ENCODE data around the gene CD68. TPM values are rescaled to one million over a fixed set of nuclear protein-coding genes. Genes with fewer than 3 reads are reported as not detected.
A peak's percentile ranks its signal among the peaks of the same experiment; 100 is the strongest.
"Not testable (repeated sequence)": the region's sequence is repeated elsewhere in the genome, so short reads cannot be mapped to it uniquely, and the experiment has no call there.

CD68 gene
- polyA plus RNA-seq, 1 experiment, result 93.2 TPM

DNA sequence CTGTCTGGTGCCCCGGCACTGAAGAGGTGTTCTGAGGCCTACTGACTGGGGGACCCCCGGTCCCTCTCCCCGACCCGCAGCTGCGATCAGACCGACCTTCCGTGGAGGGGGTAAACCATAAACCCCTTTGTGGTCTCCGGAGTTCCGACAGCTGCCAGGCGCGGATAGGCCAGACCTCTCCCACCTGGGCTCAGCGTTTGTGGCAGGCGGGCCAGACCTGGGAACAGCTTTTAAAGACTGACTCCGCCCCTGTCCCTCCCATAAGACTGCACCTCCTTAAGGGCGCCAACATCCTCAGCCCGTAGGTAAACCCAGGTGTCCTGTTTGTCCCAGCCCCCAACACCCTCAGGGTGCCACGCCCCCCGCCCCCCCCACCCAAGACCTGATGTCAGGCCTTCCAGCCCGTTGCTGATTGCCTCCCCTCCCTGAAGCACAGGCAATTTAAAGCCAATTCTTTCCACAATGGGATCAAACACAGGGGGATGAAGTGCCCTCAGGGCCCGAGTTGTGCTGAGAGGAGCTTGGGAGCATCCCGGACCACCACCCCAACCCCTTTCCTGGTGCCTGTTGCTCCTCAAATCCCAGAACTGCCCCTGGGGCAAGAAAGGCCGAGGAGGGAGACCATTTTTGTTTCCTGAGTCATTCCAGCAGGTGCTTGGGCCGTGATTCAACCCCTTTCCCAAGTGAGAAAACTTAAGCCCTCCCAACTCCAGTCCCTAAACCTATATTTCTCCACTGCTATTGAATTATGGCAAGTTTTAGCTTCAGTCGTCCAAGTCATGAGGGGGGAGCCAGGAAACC is 10.7 kb downstream of the CD68 start, which contains the start of gene SOX15:
Gene SOX15, minus strand, starts transcription at position 204 of the 801 bp plus-strand sequence. CDS start 418 bp downstream, outside the sequence.
- no peak for TF ChIP-seq CTCF (IDR thresholded peaks at IDR 0.05; ENCODE audit: insufficient read depth, low read depth, low read length)
- peaks cover 20% of the 10 kb centered on the region for H3K36me3 ChIP-seq (ENCODE audit: control insufficient read depth, insufficient read depth, low read length)
- H3K4me3 ChIP-seq (ENCODE audit: low read depth, low read length), result peak within 1 kb of the TSS; percentile 22; the same call in 1 of the 2 replicates
- DNase-seq (ENCODE audit: low read depth), result no peak
- POLR2A ChIA-PET, result interaction anchor here (1.1 kb wide), 1 partner anchor 17 kb away, joined by 5 read pairs; no protein-coding TSS in a partner anchor
- no peaks in the 10 kb centered on the region for H3K27me3 ChIP-seq (ENCODE audit: control insufficient read depth, insufficient read depth, low read length)
- CTCF ChIA-PET, result interaction anchor here (1.0 to 4.3 kb wide), 27 partner anchors 10 to 544 kb away, joined by 3 to 29 read pairs (median 7); partner anchors contain the start of genes CD68, FXR2, SENP3 and TNFSF13

GRCh38 chr17:7590743-7591142 is 11.3 kb downstream of the CD68 start:
- no peak overlapping the region for H3K4me3 ChIP-seq (ENCODE audit: low read depth, low read length)
- no peaks in the 10 kb centered on the region for H3K27me3 ChIP-seq (ENCODE audit: control insufficient read depth, insufficient read depth, low read length)
- ChIA-PET POLR2A (no interaction called here), CTCF (interaction anchor here (1.1 to 4.3 kb wide), 11 partner anchors 10 to 147 kb away, joined by 3 to 29 read pairs (median 11); partner anchors contain the start of genes CD68, TNFSF13, TP53 and WRAP53)
- no peak for TF ChIP-seq CTCF (IDR thresholded peaks at IDR 0.05; ENCODE audit: insufficient read depth, low read depth, low read length)
- peaks cover 24% of the 10 kb centered on the region for H3K36me3 ChIP-seq (ENCODE audit: control insufficient read depth, insufficient read depth, low read length)
- no peak for DNase-seq (ENCODE audit: low read depth)

DNA sequence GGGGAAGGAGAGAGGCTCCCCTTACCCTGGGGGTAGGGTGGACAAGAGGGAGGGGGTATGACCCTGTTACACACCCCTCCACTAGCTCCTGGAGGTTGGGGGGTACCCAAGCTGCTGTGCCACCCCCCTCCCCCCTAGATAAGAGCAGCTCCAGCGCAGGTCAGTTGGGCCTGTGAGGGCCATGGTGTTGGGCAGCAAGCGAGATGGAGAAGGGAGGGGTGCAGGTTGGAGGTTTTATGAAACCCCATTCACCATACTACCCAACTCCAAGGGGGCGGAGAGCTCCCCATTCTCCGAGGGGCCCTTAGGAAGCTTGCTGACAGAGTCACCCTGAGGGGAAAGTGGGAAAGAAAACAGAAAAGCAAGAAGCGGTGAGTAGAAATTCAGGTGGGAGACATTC is 12.2 kb downstream of the CD68 start:
- Histone ChIP-seq H3K4me3 (ENCODE audit: low read depth, low read length) (no peak overlapping the region), H3K27me3 (ENCODE audit: control insufficient read depth, insufficient read depth, low read length) (no peaks in the 10 kb centered on the region), H3K36me3 (ENCODE audit: control insufficient read depth, insufficient read depth, low read length) (peaks cover 21% of the 10 kb centered on the region)
- TF ChIP-seq CTCF (IDR thresholded peaks at IDR 0.05; ENCODE audit: insufficient read depth, low read depth, low read length), result no peak
- CTCF ChIA-PET, result interaction anchor here (0.5 to 1.4 kb wide), 4 partner anchors 13 to 83 kb away, joined by 3 to 4 read pairs (median 4); no protein-coding TSS in a partner anchor
- POLR2A ChIA-PET, result no interaction called here
- no peak for DNase-seq (ENCODE audit: low read depth)

GRCh38 chr17:7592422-7593021 is 13.1 kb downstream of the CD68 start:
- ChIA-PET POLR2A (interaction anchor here (0.6 kb wide), 1 partner anchor 351 kb away, joined by 4 read pairs; no protein-coding TSS in a partner anchor), CTCF (interaction anchor here (1.3 to 1.4 kb wide), 2 partner anchors 9 to 32 kb away, joined by 4 to 7 read pairs; partner anchors contain the start of gene MPDU1)
- peaks cover 21% of the 10 kb centered on the region for H3K36me3 ChIP-seq (ENCODE audit: control insufficient read depth, insufficient read depth, low read length)
- H3K4me3 ChIP-seq (ENCODE audit: low read depth, low read length), result no peak overlapping the region
- H3K27me3 ChIP-seq (ENCODE audit: control insufficient read depth, insufficient read depth, low read length), result no peaks in the 10 kb centered on the region
- TF ChIP-seq CTCF (IDR thresholded peaks at IDR 0.05; ENCODE audit: insufficient read depth, low read depth, low read length), result no peak
- DNase-seq (ENCODE audit: low read depth), result no peak

DNA sequence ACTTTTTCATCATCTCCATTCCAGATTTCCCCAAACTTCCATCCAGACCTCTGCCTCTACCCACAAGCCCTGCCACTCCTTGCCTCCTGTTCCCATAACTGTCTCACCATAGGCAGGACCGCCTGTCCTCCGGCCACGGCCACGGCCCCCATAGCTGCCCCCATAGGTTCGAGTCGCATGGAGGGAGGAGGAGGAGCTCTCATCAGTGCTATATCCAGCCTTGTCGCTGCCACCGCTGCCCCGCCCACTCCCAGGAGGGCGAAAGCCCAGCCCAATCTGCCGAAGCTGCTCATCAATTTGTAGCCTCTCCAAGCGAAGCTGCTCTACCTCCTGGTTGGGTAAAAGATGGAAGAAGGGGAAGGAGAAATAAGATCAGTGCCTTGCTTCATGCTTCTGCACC is 13.9 kb downstream of the CD68 start:
- H3K4me3 ChIP-seq (ENCODE audit: low read depth, low read length), result no peak overlapping the region
- ChIA-PET POLR2A (no interaction called here), CTCF (interaction anchor here (1.4 to 1.7 kb wide), 2 partner anchors 10 to 19 kb away, joined by 4 to 7 read pairs; partner anchors contain the start of gene MPDU1)

DNA sequence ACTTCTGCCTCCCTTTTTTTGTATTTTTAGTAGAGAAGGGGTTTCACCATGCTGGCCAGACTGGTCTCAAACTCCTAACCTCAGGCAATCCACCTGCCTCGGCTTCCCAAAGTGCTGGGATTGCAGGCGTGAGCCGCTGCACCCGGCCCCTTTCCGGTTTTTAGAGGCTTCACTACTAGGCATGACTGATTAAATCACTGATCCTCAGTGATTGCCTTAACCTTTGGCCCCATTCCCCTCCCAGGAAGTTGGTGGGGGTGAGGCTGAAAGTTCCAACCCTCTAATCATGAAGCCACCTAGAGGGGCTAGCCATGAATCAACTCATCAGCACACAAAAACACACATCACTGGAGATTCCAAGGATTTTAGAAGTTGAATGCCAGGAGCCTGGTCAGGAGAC is 18.1 kb downstream of the CD68 start:
- DNase-seq (ENCODE audit: low read depth); H3K27me3 ChIP-seq (ENCODE audit: control insufficient read depth, insufficient read depth, low read length); H3K4me3 ChIP-seq (ENCODE audit: low read depth, low read length); CTCF ChIA-PET; POLR2A ChIA-PET: not testable (repeated sequence)
- peaks cover 30% of the 10 kb centered on the region for H3K36me3 ChIP-seq (ENCODE audit: control insufficient read depth, insufficient read depth, low read length)

More for the DNA sequence above, 13.9 kb downstream of the CD68 start:
- no peak for DNase-seq (ENCODE audit: low read depth)
- no peak for TF ChIP-seq CTCF (IDR thresholded peaks at IDR 0.05; ENCODE audit: insufficient read depth, low read depth, low read length)
- H3K27me3 ChIP-seq (ENCODE audit: control insufficient read depth, insufficient read depth, low read length), result no peaks in the 10 kb centered on the region
- H3K36me3 ChIP-seq (ENCODE audit: control insufficient read depth, insufficient read depth, low read length), result peaks cover 21% of the 10 kb centered on the region

Data from BJ (cell line).